Stimulated activated CD4-positive, alpha-beta T cell treated with anti-CD3 and anti-CD28 coated beads, Interleukin-1b, Interleukin-23, amount 100 ng/mL, for 1 hour (primary cell): ENCODE data around the gene KDM3A.
A peak's percentile ranks its signal among the peaks of the same experiment; 100 is the strongest.

Experiments used
- DNase-seq, 2 donors: peaks; one replicate each; pipeline ENCODE4 v3.0.0-alpha.2; 2020; ENCODE audit warnings: low read depth in 2 of 2

Gene KDM3A

GRCh38 chr2:86435531-86435930, 5.6 kb upstream of the KDM3A start:
- no peak for DNase-seq

GRCh38 chr2:86436328-86436727, 4.8 kb upstream of the KDM3A start:
- DNase-seq, result no peak

GRCh38 chr2:86439879-86440630, 1.1 kb upstream of the KDM3A start:
- no peak for DNase-seq

GRCh38 chr2:86441392-86441881, 266 bp downstream of the KDM3A start:
- DNase-seq, result no peak

- peak; percentile 17 to 45 for DNase-seq
Measured at GRCh38 chr2:86441882-86442641, 891 bp downstream of the KDM3A start.

GRCh38 chr2:86442642-86443005, 1.5 kb downstream of the KDM3A start:
- peak; percentile 37 to 42 for DNase-seq

- DNase-seq, result no peak
Measured at GRCh38 chr2:86443631-86444350, 2.6 kb downstream of the KDM3A start.

GRCh38 chr2:86445436-86445835, 4.3 kb downstream of the KDM3A start:
- DNase-seq, result no peak

- no peak for DNase-seq
Measured at GRCh38 chr2:86446060-86446459, 4.9 kb downstream of the KDM3A start.

GRCh38 chr2:86453836-86454235, 12.7 kb downstream of the KDM3A start:
- DNase-seq, result no peak

GRCh38 chr2:86454238-86454637, 13.1 kb downstream of the KDM3A start:
- DNase-seq, result no peak

GRCh38 chr2:86455181-86455580, 14.0 kb downstream of the KDM3A start:
- DNase-seq, result no peak

GRCh38 chr2:86461042-86461743, 20.0 kb downstream of the KDM3A start:
- DNase-seq, result no peak

- DNase-seq, result no peak
Measured at GRCh38 chr2:86464652-86465051, 23.5 kb downstream of the KDM3A start.

- DNase-seq, result no peak
Measured at GRCh38 chr2:86466306-86466705, 25.1 kb downstream of the KDM3A start.

GRCh38 chr2:86468162-86469033, 27.2 kb downstream of the KDM3A start:
- DNase-seq, result no peak

GRCh38 chr2:86470890-86471289, 29.7 kb downstream of the KDM3A start:
- no peak for DNase-seq

GRCh38 chr2:86471637-86472036, 30.5 kb downstream of the KDM3A start:
- no peak for DNase-seq

- no peak for DNase-seq
Measured at GRCh38 chr2:86476092-86476491, 34.9 kb downstream of the KDM3A start.

- DNase-seq, result no peak
Measured at GRCh38 chr2:86476918-86477317, 35.7 kb downstream of the KDM3A start.

GRCh38 chr2:86477349-86477748, 36.2 kb downstream of the KDM3A start:
- DNase-seq, result no peak
